ENCODE results near the gene CCDC88C. TPM values are rescaled to one million over a fixed set of nuclear protein-coding genes. Genes with fewer than 3 reads are reported as not detected.

The CCDC88C gene
- total RNA-seq, 2 experiments from 2014 or later: 73.7 to 82.8 TPM

DNA sequence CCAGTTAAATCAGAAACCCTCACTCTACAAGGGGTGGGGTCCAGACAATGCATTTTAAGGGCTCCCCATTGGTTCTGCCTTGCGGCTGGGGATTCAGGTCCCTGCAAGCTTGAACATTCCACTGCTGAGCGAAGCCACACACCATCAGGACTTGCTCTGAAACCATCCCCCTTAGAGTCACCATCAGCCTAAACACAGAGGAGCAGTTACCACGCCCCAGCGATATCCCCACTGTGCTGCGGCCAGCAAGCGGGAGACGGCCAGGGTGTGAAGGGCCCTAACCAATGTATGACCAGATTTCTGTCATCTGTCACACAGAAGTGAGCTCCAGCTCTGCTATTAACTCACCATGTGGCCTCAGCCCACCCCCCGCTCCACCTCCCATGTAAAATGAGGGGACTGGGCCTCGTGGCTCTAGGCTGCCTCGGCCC is 29.7 kb downstream of the CCDC88C start:
- intact Hi-C loops (cut with DNase I, micrococcal nuclease): loop anchor here (1.0 to 2.0 kb wide), 4 partner anchors 9 to 37 kb away; no protein-coding TSS in a partner anchor

DNA sequence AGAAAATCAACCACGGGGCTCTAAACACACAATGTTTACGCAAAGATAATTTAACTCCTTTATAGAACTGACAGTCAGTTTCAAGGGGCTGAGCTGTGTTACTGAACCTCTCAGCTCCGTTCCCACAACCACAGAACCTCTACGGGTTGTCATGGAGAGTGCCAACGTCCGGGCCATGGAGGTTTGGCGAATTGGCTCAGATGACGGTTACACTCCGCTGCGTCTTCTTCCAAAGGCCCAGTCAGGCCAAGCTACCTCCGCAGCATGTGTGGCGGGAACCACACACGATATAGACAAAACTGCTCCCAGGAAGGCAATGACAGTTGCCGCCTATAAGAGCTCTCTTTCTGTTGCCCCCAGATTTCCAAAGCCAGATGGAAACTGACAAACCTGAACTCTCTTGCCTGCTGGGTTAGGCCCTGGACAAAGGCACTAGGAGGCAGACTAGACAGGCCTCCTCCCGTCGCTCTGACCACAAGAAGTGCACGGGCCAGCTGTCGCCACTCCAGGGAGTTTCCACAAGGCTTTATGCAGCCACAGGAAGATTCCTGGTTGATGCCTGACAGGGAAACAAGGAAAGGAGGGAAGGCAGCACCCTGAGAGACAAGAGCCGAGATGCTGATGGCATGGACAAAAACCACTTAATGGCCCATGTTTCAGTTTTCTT is 30.3 kb downstream of the CCDC88C start:
- DNase-seq (no peak), ATAC-seq (no peak)
- H3K4me3 Mint-ChIP-seq: no peak overlapping the region
- ChIA-PET CTCF (interaction anchor here (0.8 to 2.4 kb wide), 5 partner anchors 11 to 21 kb away, joined by 3 to 11 read pairs (median 3); no protein-coding TSS in a partner anchor), POLR2A (interaction anchor here (1.3 kb wide), 1 partner anchor 9 kb away, joined by 6 read pairs; no protein-coding TSS in a partner anchor)
- peaks cover 89% of the 10 kb centered on the region for H3K4me1 Mint-ChIP-seq
- no peaks in the 10 kb centered on the region for H3K9me3 Mint-ChIP-seq (ENCODE audit: low read depth)
- H3K27me3 Mint-ChIP-seq: no peaks in the 10 kb centered on the region
- H3K27ac Mint-ChIP-seq: peak overlapping the region; percentile 85
- H3K36me3 Mint-ChIP-seq (ENCODE audit: low read depth): peaks cover 19% of the 10 kb centered on the region
- intact Hi-C loops (cut with DNase I, micrococcal nuclease): no loop called here

More for the DNA sequence above, 29.7 kb downstream of the CCDC88C start:
- no peak for DNase-seq
- ChIA-PET CTCF (interaction anchor here (0.9 to 2.4 kb wide), 8 partner anchors 9 to 64 kb away, joined by 3 to 11 read pairs (median 4); no protein-coding TSS in a partner anchor), POLR2A (interaction anchor here (1.0 to 1.5 kb wide), 5 partner anchors 9 to 38 kb away, joined by 3 to 7 read pairs (median 6); no protein-coding TSS in a partner anchor)
- no peaks in the 10 kb centered on the region for H3K27me3 Mint-ChIP-seq
- ATAC-seq: no peak
- H3K4me3 Mint-ChIP-seq: no peak overlapping the region
- no peaks in the 10 kb centered on the region for H3K9me3 Mint-ChIP-seq (ENCODE audit: low read depth)
- H3K4me1 Mint-ChIP-seq: peaks cover 89% of the 10 kb centered on the region
- H3K27ac Mint-ChIP-seq: peak overlapping the region; percentile 85
- peaks cover 21% of the 10 kb centered on the region for H3K36me3 Mint-ChIP-seq (ENCODE audit: low read depth)

DNA sequence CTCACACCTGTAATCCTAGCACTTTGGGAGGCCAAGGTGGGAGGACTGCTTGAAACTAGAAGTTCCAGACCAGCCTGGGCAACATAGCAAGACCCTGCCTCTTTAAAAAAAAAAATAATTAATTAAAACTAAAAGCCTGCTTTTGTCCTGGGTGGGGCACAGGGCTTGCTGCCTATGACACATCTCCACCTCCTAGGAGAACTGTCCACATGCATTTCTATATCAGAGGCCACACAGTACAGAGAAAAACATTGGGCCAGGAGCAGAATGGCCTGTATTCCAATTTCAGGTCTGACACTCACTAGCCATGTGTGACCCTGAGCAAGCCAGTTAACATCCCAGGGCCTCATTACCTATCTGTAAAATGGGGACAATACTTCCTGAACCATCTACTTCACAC is 31.9 kb downstream of the CCDC88C start:
- Mint-ChIP-seq H3K4me1 (peaks cover 90% of the 10 kb centered on the region), H3K27ac (peak overlapping the region; percentile 37), H3K27me3 (no peaks in the 10 kb centered on the region), H3K36me3 (ENCODE audit: low read depth) (peaks cover 21% of the 10 kb centered on the region), H3K4me3 (no peak overlapping the region), H3K9me3 (ENCODE audit: low read depth) (no peaks in the 10 kb centered on the region)
- POLR2A ChIA-PET: interaction anchor here (1.0 kb wide), 1 partner anchor 11 kb away, joined by 3 read pairs; no protein-coding TSS in a partner anchor
- DNase-seq (no peak), ATAC-seq (no peak)
- intact Hi-C loops (cut with DNase I, micrococcal nuclease): no loop called here
- CTCF ChIA-PET: interaction anchor here (0.7 to 1.0 kb wide), 3 partner anchors 15 to 42 kb away, joined by 3 to 4 read pairs (median 3); no protein-coding TSS in a partner anchor

DNA sequence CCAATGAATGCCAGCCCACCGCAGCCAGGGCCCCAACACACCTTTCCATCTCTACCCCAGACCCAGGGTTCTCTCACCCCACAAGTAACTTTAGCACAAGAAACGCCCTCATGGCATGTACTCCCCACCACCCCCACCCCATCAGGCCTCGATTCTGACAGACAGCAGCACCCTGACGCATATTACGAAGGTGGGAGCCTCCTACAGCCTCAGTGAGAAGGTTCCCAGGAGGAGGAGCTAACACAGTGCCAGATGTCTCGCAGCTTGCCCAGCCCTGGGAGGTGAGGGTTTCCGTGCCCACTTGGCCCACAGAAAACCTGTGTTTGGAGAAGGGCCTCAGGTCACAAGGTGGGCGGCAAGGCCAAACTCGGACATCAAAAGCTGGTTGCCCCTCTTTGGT is 32.4 kb downstream of the CCDC88C start:
- ChIA-PET POLR2A (interaction anchor here (1.0 kb wide), 1 partner anchor 10 kb away, joined by 3 read pairs; no protein-coding TSS in a partner anchor), CTCF (interaction anchor here (0.9 to 1.0 kb wide), 2 partner anchors 16 to 30 kb away, joined by 3 to 4 read pairs; no protein-coding TSS in a partner anchor)
- Mint-ChIP-seq H3K4me3 (no peak overlapping the region), H3K27me3 (no peaks in the 10 kb centered on the region), H3K4me1 (peaks cover 90% of the 10 kb centered on the region), H3K27ac (peak overlapping the region; percentile 7), H3K9me3 (ENCODE audit: low read depth) (no peaks in the 10 kb centered on the region), H3K36me3 (ENCODE audit: low read depth) (peaks cover 20% of the 10 kb centered on the region)
- DNase-seq (no peak), ATAC-seq (no peak)
- intact Hi-C loops (cut with DNase I, micrococcal nuclease): no loop called here

DNA sequence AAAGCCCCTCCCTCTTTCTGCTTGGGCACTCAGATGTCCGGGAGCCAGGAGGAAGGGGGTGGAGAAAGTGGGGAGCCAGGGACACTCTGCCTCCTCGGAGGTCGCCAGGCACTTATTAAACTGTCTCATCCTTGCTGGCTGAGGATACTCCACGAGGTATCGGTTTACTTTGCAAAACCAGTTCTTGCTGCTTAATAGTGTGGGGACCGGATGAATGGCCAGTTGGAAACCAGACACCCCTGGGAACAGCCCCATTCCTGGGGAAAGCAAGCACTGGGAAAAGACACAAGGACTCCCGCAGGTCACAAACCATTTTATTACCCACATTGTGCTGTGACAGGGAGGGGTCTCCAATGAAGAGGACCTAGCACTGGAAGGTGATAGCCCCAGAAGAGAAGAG is 34.2 kb downstream of the CCDC88C start:
- DNase-seq (no peak), ATAC-seq (no peak)
- Mint-ChIP-seq H3K4me3 (no peak overlapping the region), H3K4me1 (peaks cover 92% of the 10 kb centered on the region), H3K36me3 (ENCODE audit: low read depth) (peaks cover 16% of the 10 kb centered on the region), H3K27ac (peak overlapping the region; percentile 86), H3K9me3 (ENCODE audit: low read depth) (no peaks in the 10 kb centered on the region), H3K27me3 (no peaks in the 10 kb centered on the region)
- intact Hi-C loops (cut with DNase I, micrococcal nuclease): no loop called here
- ChIA-PET CTCF (interaction anchor here (1.0 kb wide), 1 partner anchor 13 kb away, joined by 3 read pairs; no protein-coding TSS in a partner anchor), POLR2A (no interaction called here)

DNA sequence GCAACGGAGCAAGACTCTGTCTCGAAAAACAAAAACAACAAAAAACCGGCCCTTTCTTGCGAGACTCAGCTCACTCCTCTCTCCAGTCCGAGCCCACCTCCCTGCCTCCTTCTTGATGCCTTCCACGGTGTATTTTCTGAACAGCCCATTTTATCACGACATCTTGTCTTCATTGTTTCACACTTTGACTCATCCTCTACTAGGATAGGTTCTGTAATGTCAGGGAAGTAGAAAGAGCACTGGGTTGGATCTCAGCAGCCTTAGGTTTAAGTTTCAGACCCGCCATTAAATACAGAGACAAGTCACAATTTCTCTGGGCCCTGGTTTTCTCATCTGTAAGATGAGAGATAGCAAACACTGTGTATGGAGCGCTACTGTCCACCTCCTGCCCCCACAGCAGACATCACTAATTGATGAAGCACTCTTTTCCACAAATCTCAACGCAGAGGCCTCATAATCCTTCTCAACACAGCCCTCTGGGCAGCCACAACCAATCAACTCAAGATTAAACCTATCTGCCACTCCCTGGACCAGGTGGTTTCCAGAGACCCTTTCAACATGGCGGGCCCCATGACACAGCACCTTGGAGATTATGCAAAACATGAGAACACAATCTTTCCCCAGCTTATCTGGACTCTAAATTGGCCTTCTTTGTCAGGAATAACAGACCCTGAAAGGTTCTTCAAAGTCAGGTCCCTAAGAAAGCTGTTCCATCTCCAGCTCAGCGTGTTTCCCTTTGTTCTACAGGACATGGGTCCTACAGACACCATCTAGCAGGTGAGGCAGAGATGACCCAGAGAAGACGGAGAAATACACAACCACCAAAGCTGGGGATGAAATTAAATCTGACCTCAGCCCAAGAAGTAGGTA is 35.6 kb downstream of the CCDC88C start:
- Mint-ChIP-seq H3K4me1 (peaks cover 92% of the 10 kb centered on the region), H3K36me3 (ENCODE audit: low read depth) (peaks cover 17% of the 10 kb centered on the region), H3K9me3 (ENCODE audit: low read depth) (no peaks in the 10 kb centered on the region), H3K27me3 (no peaks in the 10 kb centered on the region), H3K4me3 (no peak overlapping the region), H3K27ac (peak overlapping the region; percentile 86)
- intact Hi-C loops (cut with DNase I, micrococcal nuclease): no loop called here
- DNase-seq (no peak), ATAC-seq (peak; percentile 30)
- ChIA-PET CTCF (interaction anchor here (0.5 to 1.0 kb wide), 2 partner anchors 14 to 27 kb away, joined by 3 to 4 read pairs; no protein-coding TSS in a partner anchor), POLR2A (no interaction called here)

DNA sequence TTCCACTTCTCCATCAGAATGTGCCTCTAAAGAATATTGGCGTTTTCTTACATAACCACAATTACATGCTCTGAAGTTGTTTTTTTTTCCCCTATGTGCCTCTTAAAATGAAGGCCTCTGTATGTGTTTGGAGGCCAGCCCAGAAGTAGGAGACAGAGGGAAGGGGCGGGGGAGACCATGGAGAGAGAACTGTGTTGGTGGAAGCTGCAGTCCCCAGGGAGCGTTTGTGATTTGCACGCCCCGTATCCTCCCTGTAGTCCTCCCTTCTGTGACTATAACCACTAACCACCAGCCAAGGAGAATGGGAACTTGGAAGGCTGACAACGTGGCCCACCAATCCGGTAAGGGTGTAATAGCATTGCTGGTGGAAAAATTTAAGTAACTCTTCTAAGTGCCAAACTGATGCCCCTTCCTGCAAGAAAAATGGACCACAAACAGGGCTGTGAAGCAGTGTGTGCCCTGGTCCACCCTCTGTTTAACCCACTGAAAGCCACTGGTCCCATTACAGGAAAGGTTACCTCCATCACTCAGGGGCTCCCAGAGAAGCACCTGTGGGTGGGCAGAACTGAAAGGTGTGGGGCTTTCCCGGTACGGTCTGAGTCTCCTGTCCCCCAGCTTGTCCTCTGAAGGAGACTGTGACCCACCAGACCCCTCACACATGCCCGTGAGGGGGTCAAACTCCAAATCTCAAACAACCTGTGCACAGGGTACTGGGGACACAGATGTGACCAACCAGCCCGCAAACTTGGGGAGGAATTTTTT is 36.8 kb downstream of the CCDC88C start:
- Mint-ChIP-seq H3K4me3 (no peak overlapping the region), H3K27me3 (no peaks in the 10 kb centered on the region), H3K27ac (peak overlapping the region; percentile 64), H3K9me3 (ENCODE audit: low read depth) (no peaks in the 10 kb centered on the region), H3K4me1 (peaks cover 95% of the 10 kb centered on the region), H3K36me3 (ENCODE audit: low read depth) (peaks cover 21% of the 10 kb centered on the region)
- POLR2A ChIA-PET: no interaction called here
- intact Hi-C loops (cut with DNase I, micrococcal nuclease): no loop called here
- no peak for DNase-seq
- no peak for ATAC-seq
- CTCF ChIA-PET: no interaction called here

DNA sequence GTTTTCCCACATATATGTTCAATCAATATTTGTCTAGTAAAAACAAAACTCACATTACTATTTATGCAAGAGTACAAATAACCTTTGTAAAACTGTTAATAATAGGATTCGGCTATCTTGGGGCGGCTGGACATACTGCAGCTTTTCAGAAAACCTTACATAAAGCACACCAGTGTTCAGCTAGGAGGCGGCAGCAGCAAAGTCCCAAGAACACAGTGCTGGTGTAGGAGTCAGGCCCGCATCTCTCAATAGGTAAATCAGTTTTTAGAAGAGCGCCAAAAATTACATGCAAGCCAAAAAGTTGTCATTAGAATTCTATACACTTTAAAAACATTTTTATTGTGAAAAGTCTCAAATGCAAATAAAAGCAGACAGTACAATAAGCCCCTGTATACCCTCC is 37.5 kb downstream of the CCDC88C start:
- Mint-ChIP-seq H3K4me1 (peaks cover 98% of the 10 kb centered on the region), H3K9me3 (ENCODE audit: low read depth) (no peaks in the 10 kb centered on the region), H3K4me3 (no peak overlapping the region), H3K27me3 (no peaks in the 10 kb centered on the region), H3K27ac (peak overlapping the region; percentile 64), H3K36me3 (ENCODE audit: low read depth) (peaks cover 22% of the 10 kb centered on the region)
- DNase-seq: no peak
- intact Hi-C loops (cut with DNase I, micrococcal nuclease): no loop called here
- ChIA-PET POLR2A (no interaction called here), CTCF (no interaction called here)
- ATAC-seq: no peak

DNA sequence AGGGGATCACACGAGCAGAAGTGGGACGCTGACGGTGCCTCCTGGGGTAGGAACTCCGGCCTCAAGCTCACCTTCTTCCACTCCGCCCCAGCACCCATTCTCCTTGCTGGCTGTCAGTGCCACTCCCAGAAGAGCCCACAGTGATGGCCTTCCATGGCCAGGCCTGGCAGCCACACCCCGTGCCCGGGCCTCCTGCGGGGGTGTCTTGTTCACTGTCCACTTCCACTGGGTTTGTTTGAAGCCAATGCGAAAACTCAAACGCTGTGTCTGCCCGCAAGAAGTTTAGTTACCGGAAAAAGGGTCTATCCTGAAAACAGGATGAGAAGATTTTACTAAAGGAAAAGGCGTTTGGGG is 38.1 kb downstream of the CCDC88C start:
- POLR2A ChIA-PET: interaction anchor here (2.3 kb wide), 1 partner anchor 9 kb away, joined by 6 read pairs; no protein-coding TSS in a partner anchor
- H3K36me3 Mint-ChIP-seq (ENCODE audit: low read depth): peaks cover 27% of the 10 kb centered on the region

DNA sequence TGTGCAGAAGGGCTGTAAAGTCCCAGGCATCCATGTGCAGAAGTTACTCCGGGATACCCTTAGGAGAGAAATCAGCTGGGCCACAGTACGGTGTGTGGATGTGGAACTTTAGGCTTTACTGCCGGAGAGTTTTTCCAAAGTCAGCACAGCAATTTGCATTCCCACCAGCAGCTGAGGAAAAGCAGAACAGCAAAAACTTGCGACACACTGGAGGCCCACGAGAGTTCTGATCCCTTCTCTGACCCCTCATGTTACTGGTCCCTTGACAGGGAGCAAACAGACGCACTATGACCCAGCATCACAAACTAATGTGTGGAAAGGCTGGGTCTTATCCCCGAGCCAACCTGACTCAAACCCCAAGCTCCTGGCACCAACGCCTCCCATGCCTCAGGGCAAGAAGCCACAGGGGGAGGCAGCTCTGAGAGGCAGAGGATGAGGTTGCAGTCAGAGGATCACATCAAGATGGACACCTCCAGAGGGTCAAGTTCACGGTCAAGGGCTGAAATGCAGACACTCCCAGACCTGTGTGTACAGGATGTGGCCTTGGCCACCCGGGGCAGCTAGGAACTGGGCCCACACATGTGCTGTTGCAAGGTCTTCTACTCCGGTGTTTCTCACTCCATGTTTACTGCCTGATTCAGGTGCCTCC is 38.6 kb downstream of the CCDC88C start:
- no peak for DNase-seq
- ChIA-PET POLR2A (interaction anchor here (1.1 to 2.3 kb wide), 3 partner anchors 9 to 32 kb away, joined by 3 to 6 read pairs (median 4); no protein-coding TSS in a partner anchor), CTCF (interaction anchor here (0.5 to 2.4 kb wide), 7 partner anchors 9 to 63 kb away, joined by 3 to 8 read pairs (median 4); partner anchors contain the start of gene CCDC88C)
- no peak for ATAC-seq
- Mint-ChIP-seq H3K27ac (peak overlapping the region; percentile 70), H3K4me1 (peaks cover 100% of the 10 kb centered on the region), H3K9me3 (ENCODE audit: low read depth) (no peaks in the 10 kb centered on the region), H3K27me3 (no peaks in the 10 kb centered on the region), H3K36me3 (ENCODE audit: low read depth) (peaks cover 28% of the 10 kb centered on the region), H3K4me3 (no peak overlapping the region)
- intact Hi-C loops (cut with DNase I, micrococcal nuclease): no loop called here

More for the DNA sequence above, 38.1 kb downstream of the CCDC88C start:
- no peak for ATAC-seq
- DNase-seq: no peak
- H3K4me3 Mint-ChIP-seq: no peak overlapping the region
- H3K27me3 Mint-ChIP-seq: no peaks in the 10 kb centered on the region
- intact Hi-C loops (cut with DNase I, micrococcal nuclease): no loop called here
- CTCF ChIA-PET: interaction anchor here (0.6 to 1.0 kb wide), 2 partner anchors 9 to 26 kb away, joined by 3 to 4 read pairs; no protein-coding TSS in a partner anchor
- H3K4me1 Mint-ChIP-seq: peaks cover 98% of the 10 kb centered on the region
- no peaks in the 10 kb centered on the region for H3K9me3 Mint-ChIP-seq (ENCODE audit: low read depth)
- peak overlapping the region; percentile 52 for H3K27ac Mint-ChIP-seq

Data from activated CD4-positive, alpha-beta T cell treated with anti-CD3 and anti-CD28 coated beads for 36 hours (primary cell).